H9 (cell line): ENCODE measurements around the gene TWSG1. TPM values are rescaled to one million over a fixed set of nuclear protein-coding genes. Genes with fewer than 3 reads are reported as not detected.

Source experiments
- DNase-seq: peaks from one replicate; pipeline ENCODE4 v3.0.0-alpha.2; 2017
- H2AFZ ChIP-seq: one replicate; pipeline ENCODE4 v1.6.1; 2013; ENCODE audit warnings: mild to moderate bottlenecking, low read length, control low read depth, moderate library complexity
- H2AK5ac ChIP-seq: 2 replicates; pipeline ENCODE4 v1.6.1; 2013; ENCODE audit warnings: low read length, control low read depth, mixed read lengths; ENCODE audit not compliant: insufficient read length
- H2BK120ac ChIP-seq: one replicate; pipeline ENCODE4 v1.6.1; 2013; ENCODE audit warnings: low read depth, mild to moderate bottlenecking, low read length, control low read depth, inconsistent platforms; ENCODE audit not compliant: poor library complexity, severe bottlenecking
- H2BK12ac ChIP-seq: 2 replicates; pipeline ENCODE4 v1.6.1; 2013; ENCODE audit warnings: low read length, control low read depth, mixed read lengths, low read depth; ENCODE audit not compliant: insufficient read length
- H2BK15ac ChIP-seq: 2 replicates; pipeline ENCODE4 v1.6.1; 2013; ENCODE audit warnings: low read depth, low read length, control low read depth
- H2BK20ac ChIP-seq: one replicate; pipeline ENCODE4 v1.6.1; 2013; ENCODE audit warnings: low read depth, mild to moderate bottlenecking, low read length, control low read depth, inconsistent platforms; ENCODE audit not compliant: poor library complexity, severe bottlenecking
- H2BK5ac ChIP-seq: 2 replicates; pipeline ENCODE4 v1.6.1; 2013; ENCODE audit warnings: low read length, control low read depth, mixed read lengths; ENCODE audit not compliant: insufficient read length
- H3K14ac ChIP-seq: 2 replicates; pipeline ENCODE4 v1.6.1; 2013; ENCODE audit warnings: low read length, control low read depth; ENCODE audit not compliant: insufficient read depth
- H3K18ac ChIP-seq: 2 replicates; pipeline ENCODE4 v1.6.1; 2013; ENCODE audit warnings: low read depth, mild to moderate bottlenecking, mixed read lengths, low read length, control low read depth; ENCODE audit not compliant: insufficient read length
- H3K23ac ChIP-seq: 2 replicates; pipeline ENCODE4 v1.6.1; 2013; ENCODE audit warnings: low read length, control low read depth, mixed read lengths, low read depth; ENCODE audit not compliant: insufficient read length
- H3K23me2 ChIP-seq: 2 replicates; pipeline ENCODE4 v1.6.1; 2013; ENCODE audit warnings: low read depth, mild to moderate bottlenecking, mixed read lengths, low read length, control low read depth; ENCODE audit not compliant: insufficient read length, poor library complexity, severe bottlenecking
- H3K27ac ChIP-seq: 2 replicates; pipeline ENCODE4 v1.5.1; 2013; ENCODE audit warnings: low read length, control low read depth, mixed read lengths, low read depth; ENCODE audit not compliant: insufficient read length
- H3K27me3 ChIP-seq: 2 replicates; pipeline ENCODE4 v1.6.1; 2013; ENCODE audit warnings: low read length, control low read depth, inconsistent platforms; ENCODE audit not compliant: insufficient read depth
- H3K4ac ChIP-seq: 2 replicates; pipeline ENCODE4 v1.6.1; 2013; ENCODE audit warnings: low read depth, mild to moderate bottlenecking, control low read depth, inconsistent platforms, low read length, moderate library complexity
- H3K4me1 ChIP-seq: 2 replicates; pipeline ENCODE4 v1.6.1; 2013; ENCODE audit warnings: low read length, control low read depth, inconsistent platforms; ENCODE audit not compliant: insufficient read depth
- H3K4me2 ChIP-seq: 2 replicates; pipeline ENCODE4 v1.6.1; 2013; ENCODE audit warnings: low read length, control low read depth, mixed read lengths; ENCODE audit not compliant: insufficient read length, insufficient read depth
- H3K56ac ChIP-seq: 2 replicates; pipeline ENCODE4 v1.6.1; 2013; ENCODE audit warnings: low read depth, mild to moderate bottlenecking, mixed read lengths, low read length, control low read depth; ENCODE audit not compliant: insufficient read length
- H3K79me1 ChIP-seq: 2 replicates; pipeline ENCODE4 v1.6.1; 2013; ENCODE audit warnings: low read depth, mild to moderate bottlenecking, moderate library complexity, low read length, control low read depth, inconsistent platforms; ENCODE audit not compliant: insufficient read depth, poor library complexity, severe bottlenecking
- H3K79me2 ChIP-seq: 2 replicates; pipeline ENCODE4 v1.6.1; 2013; ENCODE audit warnings: low read length, control low read depth, inconsistent platforms; ENCODE audit not compliant: insufficient read depth
- H3K9ac ChIP-seq: 2 replicates; pipeline ENCODE4 v1.6.1; 2013; ENCODE audit warnings: low read length, control low read depth, mixed read lengths; ENCODE audit not compliant: insufficient read length; ENCODE audit errors: extremely low read depth
- H3K9me3 ChIP-seq: one replicate; pipeline ENCODE4 v1.6.1; 2013; ENCODE audit warnings: low read depth, low read length, inconsistent platforms; ENCODE audit not compliant: control insufficient read depth
- H3T11ph ChIP-seq: one replicate; pipeline ENCODE4 v1.6.1; 2013; ENCODE audit warnings: mild to moderate bottlenecking, low read length, control low read depth, inconsistent platforms
- H4K20me1 ChIP-seq: one replicate; pipeline ENCODE4 v1.6.1; 2013; ENCODE audit not compliant: control insufficient read depth, insufficient read length, insufficient read depth
- H4K5ac ChIP-seq: 2 replicates; pipeline ENCODE4 v1.6.1; 2013; ENCODE audit warnings: low read depth, mild to moderate bottlenecking, mixed read lengths, low read length, control low read depth; ENCODE audit not compliant: insufficient read length
- H4K8ac ChIP-seq: replicated peaks from 2 replicates; pipeline ENCODE4 v1.6.1; 2013; ENCODE audit warnings: low read length, control low read depth, mixed read lengths, low read depth; ENCODE audit not compliant: insufficient read length
- H4K91ac ChIP-seq: 2 replicates; pipeline ENCODE4 v1.6.1; 2013; ENCODE audit warnings: low read depth, mild to moderate bottlenecking, moderate library complexity, mixed read lengths, low read length, control low read depth; ENCODE audit not compliant: insufficient read length
- H3K27ac Mint-ChIP-seq, 3 experiments: 2 replicates in 2 of 3; 3 replicates in 1 of 3; pipeline ENCODE4 v1.8.0; 2020 to 2021; ENCODE audit warnings: mixed read lengths in 3 of 3, mild to moderate bottlenecking in 1 of 3, moderate library complexity in 1 of 3
- H3K27me3 Mint-ChIP-seq: 2 replicates; pipeline ENCODE4 v1.8.0; 2021; ENCODE audit warnings: low read depth, mild to moderate bottlenecking, moderate library complexity, mixed read lengths
- H3K36me3 Mint-ChIP-seq, 3 experiments: 2 replicates in 2 of 3; 3 replicates in 1 of 3; pipeline ENCODE4 v1.8.0; 2020 to 2021; ENCODE audit warnings: low read depth in 3 of 3, mixed read lengths in 3 of 3; ENCODE audit not compliant: insufficient read depth in 1 of 3
- H3K4me1 Mint-ChIP-seq, 2 experiments: 2 replicates each; pipeline ENCODE4 v1.8.0; 2020; ENCODE audit warnings: mixed read lengths in 2 of 2
- H3K4me3 Mint-ChIP-seq, 2 experiments: 2 replicates in 1 of 2; 3 replicates in 1 of 2; pipeline ENCODE4 v1.8.0; 2020 to 2021; ENCODE audit warnings: mild to moderate bottlenecking in 2 of 2, mixed read lengths in 2 of 2, moderate library complexity in 1 of 2
- H3K9me3 Mint-ChIP-seq, 2 experiments: 2 replicates in 1 of 2; 3 replicates in 1 of 2; pipeline ENCODE4 v1.8.0; 2020; ENCODE audit warnings: mild to moderate bottlenecking in 2 of 2, mixed read lengths in 2 of 2, moderate library complexity in 1 of 2
- CTCF ChIP-seq: fragments of 200-600 bp; sonication (generic); conservative IDR thresholded peaks from 3 replicates; pipeline ENCODE4 v1.8.0; 2021; ENCODE audit warnings: antibody characterized with exemption, mild to moderate bottlenecking
- WGBS: extraction: QIAGEN DNeasy Blood & Tissue Kit; methylation state at CpG from one replicate; pipeline ENCODE4 v1.1.7; 2013; ENCODE audit warnings: missing lambda C conversion rate, low lambda C conversion rate, mixed read lengths; ENCODE audit not compliant: insufficient read length; ENCODE audit errors: extremely low coverage; 5-methylcytosine and 5-hydroxymethylcytosine counted together
- total RNA-seq: library from RNA; stranded (reverse); gene quantifications from 2 replicates; pipeline ENCODE4 v1.2.1, GENCODE V29; 2021

The TWSG1 gene
- total RNA-seq, 1 experiment from 2014 or later, result 25.7 TPM

GRCh38 chr18:9321736-9322135 is 12.8 kb upstream of the TWSG1 start:
- no peak overlapping the region for H4K91ac ChIP-seq
- no peak overlapping the region for H2BK12ac ChIP-seq
- Mint-ChIP-seq H3K27me3 (no peaks in the 10 kb centered on the region; the same call in 1 of the 2 replicates), H3K4me1 (peaks cover 0 to 3% of the 10 kb centered on the region in 2 experiments; a peak in 1 of 4 replicates), H3K4me3 (no peak overlapping the region), H3K9me3 (peaks cover 0 to 2% of the 10 kb centered on the region in 2 experiments; a peak in 1 of 5 replicates), H3K27ac (no peak overlapping the region; a peak in 1 of 7 replicates), H3K36me3 (peaks cover 0 to 2% (median 0%) of the 10 kb centered on the region in 3 experiments; a peak in 1 of 7 replicates)
- H3K23me2 ChIP-seq, result no peaks in the 10 kb centered on the region
- no peak overlapping the region for H3K14ac ChIP-seq
- TF ChIP-seq CTCF, result no peak
- no peak overlapping the region for H3K27ac ChIP-seq
- H3T11ph ChIP-seq, result no peak overlapping the region
- no peak for DNase-seq
- H2BK120ac ChIP-seq, result no peak overlapping the region
- no peaks in the 10 kb centered on the region for H3K4me1 ChIP-seq
- no peaks in the 10 kb centered on the region for H3K27me3 ChIP-seq
- H2BK15ac ChIP-seq, result peak overlapping the region; percentile 28; the same call in 1 of the 2 replicates
- H4K5ac ChIP-seq, result no peak overlapping the region
- no peak overlapping the region for H3K9ac ChIP-seq
- no peak overlapping the region for H2AK5ac ChIP-seq
- WGBS, result no CpG with 5 or more reads among the region's 4 CpGs
- no peaks in the 10 kb centered on the region for H3K79me1 ChIP-seq
- H3K4ac ChIP-seq, result no peak overlapping the region
- H3K56ac ChIP-seq, result no peak overlapping the region
- H2BK5ac ChIP-seq, result no peak overlapping the region
- no peaks in the 10 kb centered on the region for H3K9me3 ChIP-seq
- H2BK20ac ChIP-seq, result no peak overlapping the region
- no peaks in the 10 kb centered on the region for H3K79me2 ChIP-seq
- H3K4me2 ChIP-seq, result no peak overlapping the region
- H4K8ac ChIP-seq, result no peak overlapping the region
- no peak overlapping the region for H2AFZ ChIP-seq
- H3K18ac ChIP-seq, result no peak overlapping the region
- no peaks in the 10 kb centered on the region for H4K20me1 ChIP-seq
- H3K23ac ChIP-seq, result no peak overlapping the region
